ACC112 (cell line): ENCODE data around the gene ITIH5.

ENCODE experiments used
- H2AFZ ChIP-seq: fragments of 200-600 bp; sonication (generic); one replicate; pipeline ENCODE4 v1.6.0; 2017; ENCODE audit warnings: antibody characterized with exemption, low read length; ENCODE audit not compliant: unreplicated experiment
- H3K27ac ChIP-seq: fragments of 200-600 bp; sonication (generic); 2 replicates; pipeline ENCODE4 v1.5.1; 2014; ENCODE audit warnings: low read depth, mild to moderate bottlenecking, antibody characterized with exemption, low read length, moderate library complexity
- H3K27me3 ChIP-seq: fragments of 200-600 bp; sonication (generic); 2 replicates; pipeline ENCODE4 v1.6.1; 2014; ENCODE audit warnings: mild to moderate bottlenecking, antibody characterized with exemption, low read length, moderate library complexity, mixed read lengths; ENCODE audit not compliant: insufficient read depth
- H3K36me3 ChIP-seq: fragments of 200-600 bp; sonication (generic); 2 replicates; pipeline ENCODE4 v1.6.1; 2016; ENCODE audit warnings: mild to moderate bottlenecking, antibody characterized with exemption, low read length, moderate library complexity, mixed read lengths; ENCODE audit not compliant: insufficient read depth
- H3K4me1 ChIP-seq: fragments of 200-600 bp; sonication (generic); one replicate; pipeline ENCODE4 v1.6.1; 2016; ENCODE audit warnings: low read length, mixed read lengths; ENCODE audit not compliant: insufficient read depth, unreplicated experiment, control insufficient read depth
- H3K4me3 ChIP-seq: fragments of 200-600 bp; sonication (generic); 2 replicates; pipeline ENCODE4 v1.5.1; 2014; ENCODE audit warnings: mild to moderate bottlenecking, low read depth, low read length
- H3K79me2 ChIP-seq: fragments of 200-600 bp; sonication (generic); one replicate; pipeline ENCODE4 v1.6.0; 2016; ENCODE audit warnings: low read length; ENCODE audit not compliant: control insufficient read depth, unreplicated experiment, insufficient read depth

Gene ITIH5

GRCh38 chr10:7583626-7584025 is 83.1 kb downstream of the ITIH5 start:
- no peak overlapping the region for H3K4me3 ChIP-seq
- no peaks in the 10 kb centered on the region for H3K36me3 ChIP-seq
- no peaks in the 10 kb centered on the region for H3K4me1 ChIP-seq
- no peak overlapping the region for H2AFZ ChIP-seq
- no peak overlapping the region for H3K27ac ChIP-seq
- H3K79me2 ChIP-seq, result no peaks in the 10 kb centered on the region
- H3K27me3 ChIP-seq, result no peaks in the 10 kb centered on the region

GRCh38 chr10:7580520-7580919 is 86.2 kb downstream of the ITIH5 start:
- Histone ChIP-seq H3K4me3 (no peak overlapping the region), H3K4me1 (no peaks in the 10 kb centered on the region), H3K27ac (no peak overlapping the region), H3K27me3 (no peaks in the 10 kb centered on the region), H3K79me2 (no peaks in the 10 kb centered on the region), H3K36me3 (no peaks in the 10 kb centered on the region), H2AFZ (no peak overlapping the region)

GRCh38 chr10:7579681-7580080 is 87.1 kb downstream of the ITIH5 start:
- Histone ChIP-seq H3K4me3 (no peak overlapping the region), H3K27me3 (no peaks in the 10 kb centered on the region), H3K79me2 (no peaks in the 10 kb centered on the region), H3K27ac (no peak overlapping the region), H3K36me3 (no peaks in the 10 kb centered on the region), H2AFZ (no peak overlapping the region), H3K4me1 (no peaks in the 10 kb centered on the region)

- Histone ChIP-seq H3K36me3 (no peaks in the 10 kb centered on the region), H3K4me1 (no peaks in the 10 kb centered on the region), H3K27me3 (no peaks in the 10 kb centered on the region), H3K79me2 (no peaks in the 10 kb centered on the region), H3K27ac (no peak overlapping the region), H2AFZ (no peak overlapping the region), H3K4me3 (no peak overlapping the region)
These were observed 89.2 kb downstream of the ITIH5 start for GRCh38 chr10:7577579-7577978.

- Histone ChIP-seq H3K36me3 (no peaks in the 10 kb centered on the region), H3K4me1 (no peaks in the 10 kb centered on the region), H2AFZ (no peak overlapping the region), H3K27me3 (no peaks in the 10 kb centered on the region), H3K27ac (no peak overlapping the region), H3K4me3 (no peak overlapping the region), H3K79me2 (no peaks in the 10 kb centered on the region)
These were observed 89.6 kb downstream of the ITIH5 start for GRCh38 chr10:7577176-7577575.

- Histone ChIP-seq H3K4me1 (no peaks in the 10 kb centered on the region), H3K4me3 (no peak overlapping the region), H3K27me3 (no peaks in the 10 kb centered on the region), H3K79me2 (no peaks in the 10 kb centered on the region), H2AFZ (no peak overlapping the region), H3K36me3 (no peaks in the 10 kb centered on the region), H3K27ac (no peak overlapping the region)
These were observed 90.4 kb downstream of the ITIH5 start for GRCh38 chr10:7576340-7576739.

GRCh38 chr10:7572391-7572790 is 94.4 kb downstream of the ITIH5 start:
- Histone ChIP-seq H3K36me3 (no peaks in the 10 kb centered on the region), H3K4me1 (no peaks in the 10 kb centered on the region), H2AFZ (no peak overlapping the region)

GRCh38 chr10:7571981-7572380 is 94.8 kb downstream of the ITIH5 start:
- no peak overlapping the region for H2AFZ ChIP-seq
- no peaks in the 10 kb centered on the region for H3K27me3 ChIP-seq
- H3K4me3 ChIP-seq, result no peak overlapping the region

More at GRCh38 chr10:7572391-7572790, 94.4 kb downstream of the ITIH5 start:
- H3K79me2 ChIP-seq, result no peaks in the 10 kb centered on the region
- H3K4me3 ChIP-seq, result no peak overlapping the region
- H3K27me3 ChIP-seq, result no peaks in the 10 kb centered on the region
- H3K27ac ChIP-seq, result no peak overlapping the region

GRCh38 chr10:7567911-7568620 is 98.7 kb downstream of the ITIH5 start:
- Histone ChIP-seq H3K27ac (no peak overlapping the region), H3K27me3 (no peaks in the 10 kb centered on the region), H3K4me1 (no peaks in the 10 kb centered on the region), H3K79me2 (no peaks in the 10 kb centered on the region), H3K4me3 (no peak overlapping the region), H3K36me3 (no peaks in the 10 kb centered on the region), H2AFZ (no peak overlapping the region)

More at GRCh38 chr10:7571981-7572380, 94.8 kb downstream of the ITIH5 start:
- no peak overlapping the region for H3K27ac ChIP-seq
- H3K79me2 ChIP-seq, result no peaks in the 10 kb centered on the region
- no peaks in the 10 kb centered on the region for H3K4me1 ChIP-seq
- no peaks in the 10 kb centered on the region for H3K36me3 ChIP-seq

GRCh38 chr10:7566891-7567290 is 99.9 kb downstream of the ITIH5 start:
- Histone ChIP-seq H2AFZ (no peak overlapping the region), H3K79me2 (no peaks in the 10 kb centered on the region), H3K27me3 (no peaks in the 10 kb centered on the region), H3K27ac (no peak overlapping the region), H3K4me1 (no peaks in the 10 kb centered on the region), H3K36me3 (no peaks in the 10 kb centered on the region), H3K4me3 (no peak overlapping the region)

GRCh38 chr10:7565871-7566270 is 100.9 kb downstream of the ITIH5 start:
- Histone ChIP-seq H3K27ac (no peak overlapping the region), H3K36me3 (no peaks in the 10 kb centered on the region), H3K27me3 (no peaks in the 10 kb centered on the region), H3K79me2 (no peaks in the 10 kb centered on the region), H3K4me1 (no peaks in the 10 kb centered on the region), H3K4me3 (no peak overlapping the region), H2AFZ (no peak overlapping the region)
